ENCODE results near the gene CBY2. TPM values are rescaled to one million over a fixed set of nuclear protein-coding genes. Genes with fewer than 3 reads are reported as not detected.
"Not testable (repeated sequence)": the region's sequence is repeated elsewhere in the genome, so short reads cannot be mapped to it uniquely, and the experiment has no call there.

CBY2 gene
- total RNA-seq, 4 donors from 2014 or later, result not detected

GRCh38 chr13:45750566-45750965, 48.4 kb downstream of the CBY2 start:
- Histone ChIP-seq H3K27me3 (no peaks in the 10 kb centered on the region), H3K9me3 (no peaks in the 10 kb centered on the region), H3K27ac (no peak overlapping the region), H3K4me1 (no peaks in the 10 kb centered on the region), H3K4me3 (no peak overlapping the region), H3K36me3 (no peaks in the 10 kb centered on the region)
- TF ChIP-seq POLR2A (IDR thresholded peaks at IDR 0.05) (no peak), CTCF (IDR thresholded peaks at IDR 0.05) (no peak)
- no peak for DNase-seq

GRCh38 chr13:45751885-45752284, 49.8 kb downstream of the CBY2 start:
- Histone ChIP-seq H3K27ac (no peak overlapping the region), H3K9me3 (no peaks in the 10 kb centered on the region), H3K36me3 (no peaks in the 10 kb centered on the region), H3K4me1 (no peaks in the 10 kb centered on the region), H3K27me3 (no peaks in the 10 kb centered on the region), H3K4me3 (no peak overlapping the region)
- TF ChIP-seq POLR2A (IDR thresholded peaks at IDR 0.05) (no peak), CTCF (IDR thresholded peaks at IDR 0.05) (no peak)
- no peak for DNase-seq

GRCh38 chr13:45752510-45752909, 50.4 kb downstream of the CBY2 start:
- no peaks in the 10 kb centered on the region for H3K9me3 ChIP-seq
- H3K4me1 ChIP-seq, result no peaks in the 10 kb centered on the region
- H3K4me3 ChIP-seq, result no peak overlapping the region
- H3K36me3 ChIP-seq, result no peaks in the 10 kb centered on the region
- H3K27me3 ChIP-seq, result no peaks in the 10 kb centered on the region
- DNase-seq, result no peak
- TF ChIP-seq CTCF (IDR thresholded peaks at IDR 0.05), result no peak
- H3K27ac ChIP-seq, result no peak overlapping the region

- H3K4me1 ChIP-seq, H3K9me3 ChIP-seq, DNase-seq, H3K36me3 ChIP-seq, H3K27ac ChIP-seq, H3K4me3 ChIP-seq, H3K27me3 ChIP-seq: not testable (repeated sequence)
Measured at GRCh38 chr13:45756498-45756897, 54.4 kb downstream of the CBY2 start.

GRCh38 chr13:45757589-45757988, 55.5 kb downstream of the CBY2 start:
- H3K4me1 ChIP-seq, H3K27ac ChIP-seq, H3K36me3 ChIP-seq, H3K27me3 ChIP-seq, DNase-seq, H3K4me3 ChIP-seq, H3K9me3 ChIP-seq: not testable (repeated sequence)

GRCh38 chr13:45763419-45763818, 61.3 kb downstream of the CBY2 start:
- TF ChIP-seq POLR2A (IDR thresholded peaks at IDR 0.05) (no peak), CTCF (IDR thresholded peaks at IDR 0.05) (no peak)
- H3K9me3 ChIP-seq, result no peaks in the 10 kb centered on the region
- H3K27ac ChIP-seq, result no peak overlapping the region

More at GRCh38 chr13:45763419-45763818, 61.3 kb downstream of the CBY2 start:
- no peaks in the 10 kb centered on the region for H3K4me1 ChIP-seq
- no peak overlapping the region for H3K4me3 ChIP-seq
- no peaks in the 10 kb centered on the region for H3K27me3 ChIP-seq
- no peaks in the 10 kb centered on the region for H3K36me3 ChIP-seq
- DNase-seq, result no peak

Small RNA genes lying within 50 kb of the gene (small RNA-seq; reads per million reads assigned to genes)
- gene RF00017, result 0 reads per million in 2 donors

Other genes starting within 250 kb of the CBY2 start
- 10 to 100 TPM; 48.7 to 84.3 (median 64.0) TPM for gene COG3, start 237.4 kb upstream of the CBY2 start, total RNA-seq
- gene ERICH6B, start 86.6 kb upstream of the CBY2 start, total RNA-seq, result not detected
- not detected for gene SIAH3, start 149.4 kb downstream of the CBY2 start, total RNA-seq